OCI-LY7 (cell line): ENCODE measurements around the gene TENT5A. TPM values are rescaled to one million over a fixed set of nuclear protein-coding genes. Genes with fewer than 3 reads are reported as not detected.

ENCODE experiments used
- BruUV-seq: library from RNA; stranded (reverse); fragments of 400-500 nt; replicated peaks from 2 replicates; lab custom pipeline; 2021; lab: Mats Ljungman, UMichigan
- CTCF ChIA-PET: fragments of 300-600 bp; sonication (Branson Sonifier 250); formaldehyde crosslinking; loops from one replicate; lab custom pipeline; 2022; ENCODE audit warnings: antibody characterized with exemption; ENCODE audit not compliant: unreplicated experiment; lab: Charles Lee
- POLR2A ChIA-PET: fragments of 300-600 bp; sonication (Branson Sonifier 250); formaldehyde crosslinking; loops from one replicate; lab custom pipeline; 2022; ENCODE audit warnings: antibody characterized with exemption; lab: Charles Lee
- DNase-seq: peaks from one replicate; pipeline ENCODE4 v3.0.0-alpha.2; 2015; ENCODE audit warnings: low spot score
- H2AFZ ChIP-seq: fragments of 200-600 bp; sonication (generic), shearing (Covaris generic); 2 replicates; pipeline ENCODE4 v1.6.1; 2014; ENCODE audit warnings: mild to moderate bottlenecking, antibody characterized with exemption, low read length, moderate library complexity
- H3K27ac ChIP-seq: fragments of 200-600 bp; sonication (generic); 2 replicates; pipeline ENCODE4 v1.5.1; 2014; ENCODE audit warnings: mixed run types, low read depth, mild to moderate bottlenecking, moderate library complexity, low read length, inconsistent platforms; ENCODE audit not compliant: poor library complexity, severe bottlenecking
- H3K36me3 ChIP-seq: fragments of 200-600 bp; sonication (generic); 2 replicates; pipeline ENCODE4 v1.6.1; 2014; ENCODE audit warnings: mild to moderate bottlenecking, antibody characterized with exemption, low read length, moderate library complexity, mixed read lengths; ENCODE audit not compliant: insufficient read depth
- H3K4me1 ChIP-seq: fragments of 200-600 bp; sonication (generic); 2 replicates; pipeline ENCODE4 v1.5.1; 2014; ENCODE audit warnings: mild to moderate bottlenecking, low read length; ENCODE audit not compliant: insufficient read depth, poor library complexity, severe bottlenecking
- H3K4me2 ChIP-seq: fragments of 200-600 bp; sonication (generic); 2 replicates; pipeline ENCODE4 v1.6.1; 2014; ENCODE audit warnings: mild to moderate bottlenecking, low read length
- H3K4me3 ChIP-seq: fragments of 200-600 bp; sonication (generic); 2 replicates; pipeline ENCODE4 v1.5.1; 2014; ENCODE audit warnings: mild to moderate bottlenecking, low read depth, low read length; ENCODE audit not compliant: poor library complexity, severe bottlenecking
- H3K79me2 ChIP-seq: fragments of 200-600 bp; sonication (generic); 2 replicates; pipeline ENCODE4 v1.6.1; 2016; ENCODE audit warnings: low read depth, mild to moderate bottlenecking, low read length, moderate library complexity, mixed read lengths; ENCODE audit not compliant: insufficient read depth
- H3K9me2 ChIP-seq: fragments of 200-600 bp; sonication (generic); 2 replicates; pipeline ENCODE4 v1.6.1; 2016; ENCODE audit warnings: mild to moderate bottlenecking, low read length, mixed read lengths; ENCODE audit not compliant: insufficient read depth
- H3K9me3 ChIP-seq: fragments of 200-600 bp; sonication (generic); 2 replicates; pipeline ENCODE4 v1.6.1; 2014; ENCODE audit warnings: mild to moderate bottlenecking, mixed run types, low read length, mixed read lengths
- H4K20me1 ChIP-seq: fragments of 200-600 bp; sonication (generic); 2 replicates; pipeline ENCODE4 v1.6.1; 2014; ENCODE audit warnings: mild to moderate bottlenecking, antibody characterized with exemption, low read length, moderate library complexity, mixed read lengths; ENCODE audit not compliant: insufficient read depth
- EZH2phosphoT487 ChIP-seq: fragments of 200-600 bp; sonication (generic); IDR thresholded peaks from 2 replicates; pipeline ENCODE4 v1.6.1; 2018; ENCODE audit warnings: low read depth, borderline replicate concordance, mild to moderate bottlenecking, mixed run types, antibody characterized with exemption, low read length, moderate library complexity, mixed read lengths
- intact Hi-C: fragments of 100-400 bp; cut with micrococcal nuclease; formaldehyde crosslinking; loops from one replicate; pipeline ENCODE4 v1.10.0; 2022; ENCODE audit not compliant: unreplicated experiment
- total RNA-seq, 2 experiments: library from RNA; depleted of rRNA in 1 of 2; stranded (reverse); fragments of >200 nt in 1 of 2; shearing (Covaris generic) in 1 of 2; gene quantifications; 2 replicates each; pipeline ENCODE4 v1.2.3, GENCODE V29; 2014 to 2022
- TF ChIP-seq, protein P1 (sequence below): fragments of 200-600 bp; sonication (generic); conservative IDR thresholded peaks from 2 replicates; pipeline ENCODE4 v1.5.1; 2014; ENCODE audit warnings: mild to moderate bottlenecking, antibody characterized with exemption, low read length, moderate library complexity, mixed read lengths

TENT5A gene
- total RNA-seq, 2 experiments from 2014 or later = not detected

DNA sequence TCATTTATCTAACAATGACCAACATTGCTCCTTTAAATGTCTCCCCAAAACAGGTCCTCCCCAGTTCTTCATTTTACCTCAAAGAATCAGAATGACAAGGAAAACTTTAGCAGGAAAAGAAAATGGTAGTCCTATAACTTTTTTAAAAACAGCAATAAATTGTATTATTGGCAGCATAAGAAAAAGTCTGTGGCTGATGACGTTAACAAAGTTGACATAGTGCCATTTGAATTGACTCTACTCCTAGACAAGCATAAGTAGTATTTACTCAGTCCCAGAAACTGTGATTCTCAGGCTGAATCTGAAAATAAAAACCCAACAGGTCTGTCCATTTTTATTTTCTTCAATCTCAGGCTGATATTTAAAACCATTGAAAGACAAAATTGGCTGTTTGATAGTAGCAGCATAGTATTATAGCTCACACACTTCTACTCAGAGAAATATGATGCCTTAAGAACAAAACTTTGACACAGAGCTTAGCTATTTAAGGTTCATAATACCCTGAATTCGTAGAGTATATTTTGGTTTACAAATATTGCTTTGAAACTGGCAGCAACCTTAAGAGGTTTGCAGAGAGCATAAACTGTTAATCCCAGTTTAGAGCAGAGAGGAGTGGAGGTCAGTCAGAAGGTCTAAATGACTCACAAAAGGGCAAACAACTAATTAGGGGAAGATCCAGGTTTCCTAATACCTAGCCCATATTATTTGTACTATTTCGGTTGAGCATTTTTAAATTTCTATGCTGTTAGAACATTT, 35.0 kb upstream of the TENT5A start:
- no TSS peak for BruUV-seq
- Histone ChIP-seq H2AFZ (no peak overlapping the region), H3K9me2 (no peaks in the 10 kb centered on the region), H3K4me1 (no peaks in the 10 kb centered on the region), H3K4me2 (no peak overlapping the region), H3K36me3 (no peaks in the 10 kb centered on the region), H3K9me3 (no peaks in the 10 kb centered on the region), H4K20me1 (no peaks in the 10 kb centered on the region), H3K79me2 (no peaks in the 10 kb centered on the region), H3K27ac (no peak overlapping the region), H3K4me3 (no peak overlapping the region)
- no peak for TF ChIP-seq EZH2phosphoT487
- TF ChIP-seq, protein P1, sequence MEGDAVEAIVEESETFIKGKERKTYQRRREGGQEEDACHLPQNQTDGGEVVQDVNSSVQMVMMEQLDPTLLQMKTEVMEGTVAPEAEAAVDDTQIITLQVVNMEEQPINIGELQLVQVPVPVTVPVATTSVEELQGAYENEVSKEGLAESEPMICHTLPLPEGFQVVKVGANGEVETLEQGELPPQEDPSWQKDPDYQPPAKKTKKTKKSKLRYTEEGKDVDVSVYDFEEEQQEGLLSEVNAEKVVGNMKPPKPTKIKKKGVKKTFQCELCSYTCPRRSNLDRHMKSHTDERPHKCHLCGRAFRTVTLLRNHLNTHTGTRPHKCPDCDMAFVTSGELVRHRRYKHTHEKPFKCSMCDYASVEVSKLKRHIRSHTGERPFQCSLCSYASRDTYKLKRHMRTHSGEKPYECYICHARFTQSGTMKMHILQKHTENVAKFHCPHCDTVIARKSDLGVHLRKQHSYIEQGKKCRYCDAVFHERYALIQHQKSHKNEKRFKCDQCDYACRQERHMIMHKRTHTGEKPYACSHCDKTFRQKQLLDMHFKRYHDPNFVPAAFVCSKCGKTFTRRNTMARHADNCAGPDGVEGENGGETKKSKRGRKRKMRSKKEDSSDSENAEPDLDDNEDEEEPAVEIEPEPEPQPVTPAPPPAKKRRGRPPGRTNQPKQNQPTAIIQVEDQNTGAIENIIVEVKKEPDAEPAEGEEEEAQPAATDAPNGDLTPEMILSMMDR = no peak
- POLR2A ChIA-PET = no interaction called here
- DNase-seq = no peak
- intact Hi-C loops = no loop called here
- CTCF ChIA-PET = no interaction called here

DNA sequence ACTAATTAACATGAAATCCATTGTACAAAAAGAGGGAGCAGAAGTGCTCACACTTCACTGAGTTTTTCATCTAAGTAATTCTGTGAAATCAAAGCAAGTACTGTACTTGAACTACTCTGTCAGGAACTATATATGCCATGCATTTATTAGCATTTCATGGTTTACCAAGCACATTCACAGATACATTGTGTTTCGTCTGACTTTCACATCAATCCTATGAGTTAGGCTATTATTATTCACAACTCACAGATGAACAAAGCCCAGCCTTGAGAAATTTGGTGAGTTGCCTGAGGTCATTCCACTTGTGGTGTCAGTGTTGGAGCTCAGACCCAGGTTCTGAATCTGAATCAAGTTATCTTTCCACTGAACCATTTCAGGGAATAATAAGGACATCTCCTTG, 33.7 kb upstream of the TENT5A start:
- H3K27ac ChIP-seq = no peak overlapping the region
- no peaks in the 10 kb centered on the region for H3K9me2 ChIP-seq
- intact Hi-C loops = no loop called here
- BruUV-seq = no TSS peak
- ChIA-PET POLR2A (interaction anchor here (0.6 kb wide), 2 partner anchors 476 to 504 kb away, joined by 6 to 8 read pairs; no protein-coding TSS in a partner anchor), CTCF (no interaction called here)
- H3K4me1 ChIP-seq = no peaks in the 10 kb centered on the region
- no peaks in the 10 kb centered on the region for H3K36me3 ChIP-seq
- H3K9me3 ChIP-seq = no peaks in the 10 kb centered on the region
- no peak overlapping the region for H3K4me3 ChIP-seq
- no peaks in the 10 kb centered on the region for H4K20me1 ChIP-seq
- TF ChIP-seq, protein P1 = no peak
- no peak for TF ChIP-seq EZH2phosphoT487
- no peak for DNase-seq
- no peak overlapping the region for H2AFZ ChIP-seq
- no peaks in the 10 kb centered on the region for H3K79me2 ChIP-seq
- no peak overlapping the region for H3K4me2 ChIP-seq

DNA sequence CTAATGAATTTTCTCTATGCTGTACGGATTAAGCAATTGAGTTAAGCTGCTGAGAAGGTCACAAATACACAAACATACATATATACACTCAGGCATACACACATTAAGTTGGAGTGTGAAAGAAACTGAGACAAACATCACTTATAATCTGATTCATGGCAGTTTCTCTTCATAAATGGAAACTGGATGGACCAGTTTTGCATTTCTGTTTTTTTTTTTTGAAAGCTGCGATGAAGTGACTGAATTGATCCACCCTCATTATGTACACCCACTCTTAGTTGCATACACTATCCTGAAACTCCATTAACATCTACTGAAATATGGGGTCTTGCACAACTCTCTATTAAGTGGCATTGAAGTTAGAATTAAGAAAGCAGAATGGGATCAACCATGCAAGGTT, 32.9 kb upstream of the TENT5A start:
- TF ChIP-seq, protein P1 = no peak
- TF ChIP-seq EZH2phosphoT487 = no peak
- Histone ChIP-seq H3K36me3 (no peaks in the 10 kb centered on the region), H3K79me2 (no peaks in the 10 kb centered on the region), H3K4me3 (no peak overlapping the region), H3K4me1 (no peaks in the 10 kb centered on the region), H3K9me3 (no peaks in the 10 kb centered on the region), H3K4me2 (no peak overlapping the region), H3K27ac (no peak overlapping the region), H4K20me1 (no peaks in the 10 kb centered on the region), H3K9me2 (no peaks in the 10 kb centered on the region), H2AFZ (no peak overlapping the region)
- DNase-seq = no peak
- BruUV-seq = no TSS peak
- CTCF ChIA-PET = no interaction called here
- intact Hi-C loops = no loop called here
- POLR2A ChIA-PET = no interaction called here
